Measurements from ENCODE around the gene TRPC6. TPM values are rescaled to one million over a fixed set of nuclear protein-coding genes. Genes with fewer than 3 reads are reported as not detected.

TRPC6 gene
- total RNA-seq, 4 donors from 2014 or later = 4.6 to 17.9 (median 6.8) TPM

DNA sequence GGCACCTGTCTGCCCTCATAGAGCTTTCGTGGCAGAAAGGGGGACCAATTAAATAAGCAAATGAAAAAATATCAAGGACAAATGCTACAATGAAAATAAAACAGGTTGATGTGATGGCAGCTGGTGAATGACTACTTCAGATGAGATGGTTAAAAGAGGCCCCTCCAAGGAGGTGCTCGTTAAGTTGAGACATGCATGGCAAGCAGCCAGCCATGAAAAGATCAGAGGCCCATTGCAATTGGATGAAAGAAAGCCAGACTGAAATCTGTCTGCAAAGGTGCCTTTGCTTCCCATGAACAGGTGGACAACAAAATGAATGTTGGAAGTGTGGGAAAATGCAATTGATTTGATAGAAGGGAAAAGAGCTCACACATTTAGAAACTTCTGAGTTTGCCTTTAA, 848 bp upstream of the TRPC6 start:
- TF ChIP-seq, protein P1, sequence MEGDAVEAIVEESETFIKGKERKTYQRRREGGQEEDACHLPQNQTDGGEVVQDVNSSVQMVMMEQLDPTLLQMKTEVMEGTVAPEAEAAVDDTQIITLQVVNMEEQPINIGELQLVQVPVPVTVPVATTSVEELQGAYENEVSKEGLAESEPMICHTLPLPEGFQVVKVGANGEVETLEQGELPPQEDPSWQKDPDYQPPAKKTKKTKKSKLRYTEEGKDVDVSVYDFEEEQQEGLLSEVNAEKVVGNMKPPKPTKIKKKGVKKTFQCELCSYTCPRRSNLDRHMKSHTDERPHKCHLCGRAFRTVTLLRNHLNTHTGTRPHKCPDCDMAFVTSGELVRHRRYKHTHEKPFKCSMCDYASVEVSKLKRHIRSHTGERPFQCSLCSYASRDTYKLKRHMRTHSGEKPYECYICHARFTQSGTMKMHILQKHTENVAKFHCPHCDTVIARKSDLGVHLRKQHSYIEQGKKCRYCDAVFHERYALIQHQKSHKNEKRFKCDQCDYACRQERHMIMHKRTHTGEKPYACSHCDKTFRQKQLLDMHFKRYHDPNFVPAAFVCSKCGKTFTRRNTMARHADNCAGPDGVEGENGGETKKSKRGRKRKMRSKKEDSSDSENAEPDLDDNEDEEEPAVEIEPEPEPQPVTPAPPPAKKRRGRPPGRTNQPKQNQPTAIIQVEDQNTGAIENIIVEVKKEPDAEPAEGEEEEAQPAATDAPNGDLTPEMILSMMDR (IDR thresholded peaks at IDR 0.05; ENCODE audit: low read depth) = no peak

DNA sequence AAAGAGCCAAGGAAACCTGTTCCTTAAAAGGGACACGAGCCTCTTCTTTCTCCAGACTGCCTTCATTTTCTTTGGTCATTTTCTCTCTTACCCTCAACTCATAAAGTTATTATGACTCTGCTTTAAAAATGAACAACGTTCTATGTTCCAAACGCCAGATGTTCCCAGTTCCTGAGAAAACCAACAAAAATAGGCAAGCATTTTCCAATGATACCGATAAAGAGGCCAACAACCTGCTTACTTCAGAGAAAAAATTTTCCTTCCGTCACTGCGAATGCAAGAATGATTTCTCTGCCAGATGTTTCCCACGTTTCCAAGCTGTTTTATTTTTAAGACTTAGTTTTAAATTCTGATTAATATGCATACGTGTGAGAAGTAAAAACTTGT, 315 bp upstream of the TRPC6 start:
- TF ChIP-seq, protein P1 (IDR thresholded peaks at IDR 0.05; ENCODE audit: low read depth) = no peak

GRCh38 chr11:101582989-101583250, 887 bp downstream of the TRPC6 start:
- TF ChIP-seq, protein P1 (IDR thresholded peaks at IDR 0.05; ENCODE audit: low read depth) = no peak

- TF ChIP-seq, protein P1 (IDR thresholded peaks at IDR 0.05; ENCODE audit: low read depth) = no peak
These were observed 1.4 kb downstream of the TRPC6 start for GRCh38 chr11:101582236-101582988.

DNA sequence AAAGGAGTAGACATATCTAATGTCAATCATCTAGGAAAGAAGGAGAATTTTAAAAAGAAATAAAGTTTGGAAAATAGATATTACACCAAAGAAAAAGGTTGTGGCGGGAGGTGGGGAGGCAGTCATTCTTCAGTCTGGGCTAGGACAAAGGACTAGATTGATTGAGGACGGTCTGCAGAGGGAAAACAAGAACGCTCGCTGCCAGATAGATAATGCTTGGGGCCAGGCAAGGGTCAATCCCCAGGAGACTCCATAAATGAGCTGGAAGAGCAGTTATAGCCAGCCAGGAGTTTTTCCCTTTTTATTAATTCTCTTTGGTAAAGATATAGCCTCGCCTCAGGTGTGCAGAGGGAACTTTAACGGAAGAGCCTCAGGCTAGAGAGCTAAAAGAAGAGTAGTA, 6.3 kb downstream of the TRPC6 start:
- TF ChIP-seq, protein P1 (IDR thresholded peaks at IDR 0.05; ENCODE audit: low read depth) = no peak

GRCh38 chr11:101576456-101576855, 7.4 kb downstream of the TRPC6 start:
- TF ChIP-seq, protein P1 (IDR thresholded peaks at IDR 0.05; ENCODE audit: low read depth) = no peak

DNA sequence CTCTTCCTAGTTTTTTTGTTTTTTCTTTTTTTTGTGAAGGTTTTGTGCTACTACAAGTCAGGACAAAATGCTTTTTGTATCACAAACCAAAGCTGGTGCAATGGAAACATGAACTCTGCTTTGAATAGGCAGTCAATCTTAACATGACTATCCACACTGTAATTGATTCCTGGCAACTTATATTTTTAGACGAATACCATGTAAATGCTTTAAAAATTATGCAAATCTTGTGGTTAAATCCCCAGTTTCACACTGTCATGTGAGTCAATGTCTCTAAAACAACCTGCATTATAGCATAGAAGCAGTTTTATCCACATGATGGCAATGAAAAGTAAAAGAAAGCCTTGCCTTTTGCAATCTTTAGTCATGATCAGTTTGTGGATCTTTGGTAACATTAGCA, 8.9 kb downstream of the TRPC6 start:
- TF ChIP-seq, protein P1 (IDR thresholded peaks at IDR 0.05; ENCODE audit: low read depth) = no peak
